ENCODE measurements around the gene NAT9. TPM values are rescaled to one million over a fixed set of nuclear protein-coding genes. Genes with fewer than 3 reads are reported as not detected.

NAT9 gene
- total and polyA plus RNA-seq, 4 donors: 27.1 to 47.4 (median 36.6) TPM

- TF ChIP-seq CTCF (IDR thresholded peaks at IDR 0.05; ENCODE audit: control extremely low read depth, extremely low read depth): no peak
- H3K9me3 ChIP-seq (ENCODE audit: control insufficient read depth in 4 of 4, insufficient read depth in 3 of 4, low read length in 3 of 4): peaks cover 0 to 5% (median 0%) of the 10 kb centered on the region in 4 donors
- no peak overlapping the region for H3K9ac ChIP-seq (ENCODE audit: insufficient read depth in 1 of 2, low read length in 2 of 2)
- WGBS, 2 donors: 89 to 91% methylated on average over 4 of the region's 4 CpGs
- no peak overlapping the region for H3K4me3 ChIP-seq
- H3K36me3 ChIP-seq (ENCODE audit: control insufficient read depth in 4 of 4, insufficient read depth in 4 of 4, low read length in 4 of 4): no peaks in the 10 kb centered on the region
- ATAC-seq (ENCODE audit: insufficient read depth, low FRiP score) (no peak), DNase-seq (no peak)
- no peak overlapping the region for H3K27ac ChIP-seq (ENCODE audit: low read depth in 1 of 2, low read length in 1 of 2)
- H3K27me3 ChIP-seq (ENCODE audit: control insufficient read depth in 3 of 3, insufficient read depth in 3 of 3, low read length in 2 of 3): peaks cover 0 to 3% (median 0%) of the 10 kb centered on the region in 3 donors
- H3K4me1 ChIP-seq (ENCODE audit: control insufficient read depth in 5 of 5, insufficient read depth in 5 of 5, low read length in 5 of 5): no peaks in the 10 kb centered on the region
Observed at GRCh38 chr17:74722782-74723181, 53.4 kb downstream of the NAT9 start.

Other genes with a start within 250 kb of the NAT9 start
- 1 to 10 TPM in 1 of 2 donors, under 1 TPM in 1; 0.82 to 1.2 TPM for gene CD300LB, start 244.9 kb downstream of the NAT9 start, total RNA-seq
- gene CD300LB, start 244.9 kb downstream of the NAT9 start, polyA plus RNA-seq: 1 to 10 TPM; 1.5 to 1.8 TPM
- gene CD300C, start 230.2 kb downstream of the NAT9 start, total RNA-seq: 10 to 100 TPM in 1 of 2 donors, 1 to 10 TPM in 1; 1.2 to 18.5 TPM
- 10 to 100 TPM in 1 of 2 donors, 1 to 10 TPM in 1; 1.9 to 24.0 TPM for gene CD300C, start 230.2 kb downstream of the NAT9 start, polyA plus RNA-seq
- 1 to 10 TPM; 1.1 to 3.4 TPM for gene CD300H, start 208.8 kb downstream of the NAT9 start, total RNA-seq
- 10 to 100 TPM in 1 of 2 donors, not detected in 1; 11.9 TPM for gene CD300H, start 208.8 kb downstream of the NAT9 start, polyA plus RNA-seq
- gene CD300LD, start 184.1 kb downstream of the NAT9 start, total RNA-seq: under 1 TPM in 1 of 2 donors, not detected in 1; 0.25 TPM
- under 1 TPM in 1 of 2 donors, not detected in 1; 0.52 TPM for gene CD300LD, start 184.1 kb downstream of the NAT9 start, polyA plus RNA-seq
- gene CD300E, start 152.6 kb downstream of the NAT9 start, total RNA-seq: 10 to 100 TPM in 1 of 2 donors, 1 to 10 TPM in 1; 3.4 to 17.3 TPM
- 10 to 100 TPM in 1 of 2 donors, 1 to 10 TPM in 1; 5.2 to 81.6 TPM for gene CD300E, start 152.6 kb downstream of the NAT9 start, polyA plus RNA-seq
- gene CD300LF, start 63.4 kb downstream of the NAT9 start, total RNA-seq: 10 to 100 TPM in 1 of 2 donors, 1 to 10 TPM in 1; 8.6 to 30.8 TPM
- 10 to 100 TPM; 21.7 to 35.1 TPM for gene CD300LF, start 63.4 kb downstream of the NAT9 start, polyA plus RNA-seq
- gene RAB37, start 39.1 kb downstream of the NAT9 start, total RNA-seq: 1 to 10 TPM; 5.9 to 7.3 TPM
- 1 to 10 TPM; 3.2 to 6.0 TPM for gene RAB37, start 39.1 kb downstream of the NAT9 start, polyA plus RNA-seq
- 10 to 100 TPM; 18.3 to 58.2 TPM for gene NHERF1, start 27.7 kb downstream of the NAT9 start, total RNA-seq
- gene NHERF1, start 27.7 kb downstream of the NAT9 start, polyA plus RNA-seq: 10 to 100 TPM; 18.6 to 37.6 TPM
- under 1 TPM in 1 of 2 donors, not detected in 1; 0.03 TPM for gene GRIN2C, start 83.5 kb upstream of the NAT9 start, total RNA-seq
- gene GRIN2C, start 83.5 kb upstream of the NAT9 start, polyA plus RNA-seq: under 1 TPM; 0.01 to 0.02 TPM
- 10 to 100 TPM in 1 of 2 donors, 1 to 10 TPM in 1; 7.8 to 17.5 TPM for gene FDXR, start 96.6 kb upstream of the NAT9 start, total RNA-seq
- 10 to 100 TPM; 10.2 to 11.1 TPM for gene FDXR, start 96.6 kb upstream of the NAT9 start, polyA plus RNA-seq
- gene FADS6, start 117.3 kb upstream of the NAT9 start, total RNA-seq: not detected
- gene FADS6, start 117.3 kb upstream of the NAT9 start, polyA plus RNA-seq: not detected
- not detected for gene USH1G, start 146.9 kb upstream of the NAT9 start, total RNA-seq
- gene USH1G, start 146.9 kb upstream of the NAT9 start, polyA plus RNA-seq: under 1 TPM in 1 of 2 donors, not detected in 1; 0.01 TPM
- gene OTOP2, start 147.9 kb upstream of the NAT9 start, total RNA-seq: not detected
- gene OTOP2, start 147.9 kb upstream of the NAT9 start, polyA plus RNA-seq: not detected
- gene OTOP3, start 159.6 kb upstream of the NAT9 start, total RNA-seq: not detected
- not detected for gene OTOP3, start 159.6 kb upstream of the NAT9 start, polyA plus RNA-seq
- 10 to 100 TPM; 34.8 to 42.1 TPM for gene HID1, start 196.4 kb upstream of the NAT9 start, total RNA-seq
- gene HID1, start 196.4 kb upstream of the NAT9 start, polyA plus RNA-seq: 10 to 100 TPM; 15.2 to 23.7 TPM
- 10 to 100 TPM; 11.5 to 19.0 TPM for gene CDR2L, start 211.3 kb upstream of the NAT9 start, total RNA-seq
- 10 to 100 TPM in 1 of 2 donors, 1 to 10 TPM in 1; 8.5 to 10.9 TPM for gene CDR2L, start 211.3 kb upstream of the NAT9 start, polyA plus RNA-seq
- gene MRPL58, start 236.3 kb upstream of the NAT9 start, total RNA-seq: 10 to 100 TPM; 14.7 to 33.1 TPM
- 10 to 100 TPM; 38.3 to 55.5 TPM for gene MRPL58, start 236.3 kb upstream of the NAT9 start, polyA plus RNA-seq